SIG-M5 treated with dmso at 0.1 percent for 504 hours (cell line): ENCODE data around the gene PLA2G4F.

Experiments
- DNase-seq: peaks from one replicate; lab custom pipeline; 2025; ENCODE audit not compliant: unreplicated experiment; lab: John Stamatoyannopoulos, UW

Gene PLA2G4F

GRCh38 chr15:42156243-42156922 is at the start of gene PLA2G4F:
TSS of gene PLA2G4F (minus strand) at chr15:42156636. CDS start at chr15:42156549, 87 bp downstream.
- DNase-seq: no peak

GRCh38 chr15:42203891-42204290 is 47.5 kb upstream of the PLA2G4F start:
- no peak for DNase-seq

- no peak for DNase-seq
Observed at GRCh38 chr15:42202653-42203052, 46.2 kb upstream of the PLA2G4F start.

- DNase-seq: no peak
Observed at GRCh38 chr15:42201801-42202200, 45.4 kb upstream of the PLA2G4F start.

- DNase-seq: no peak
Observed at GRCh38 chr15:42199126-42199525, 42.7 kb upstream of the PLA2G4F start.

GRCh38 chr15:42198516-42198915 is 42.1 kb upstream of the PLA2G4F start:
- DNase-seq: no peak

GRCh38 chr15:42194513-42194912 is 38.1 kb upstream of the PLA2G4F start:
- DNase-seq: peak; percentile 65

- DNase-seq: no peak
Observed at GRCh38 chr15:42193383-42193782, 36.9 kb upstream of the PLA2G4F start.

- DNase-seq: no peak
Observed at GRCh38 chr15:42191610-42192346, 35.3 kb upstream of the PLA2G4F start.

GRCh38 chr15:42190370-42190769 is 33.9 kb upstream of the PLA2G4F start:
- DNase-seq: no peak

GRCh38 chr15:42185801-42186200 is 29.4 kb upstream of the PLA2G4F start:
- DNase-seq: no peak

- no peak for DNase-seq
Observed at GRCh38 chr15:42184736-42185135, 28.3 kb upstream of the PLA2G4F start.

GRCh38 chr15:42184296-42184695 is 27.9 kb upstream of the PLA2G4F start:
- DNase-seq: peak; percentile 86

GRCh38 chr15:42182961-42183360 is 26.5 kb upstream of the PLA2G4F start:
- DNase-seq: no peak

- no peak for DNase-seq
Observed at GRCh38 chr15:42182328-42182886, 26.0 kb upstream of the PLA2G4F start.

GRCh38 chr15:42178056-42178455 is 21.6 kb upstream of the PLA2G4F start:
- DNase-seq: no peak

- no peak for DNase-seq
Observed at GRCh38 chr15:42175671-42176070, 19.2 kb upstream of the PLA2G4F start.

- no peak for DNase-seq
Observed at GRCh38 chr15:42172475-42172874, 16.0 kb upstream of the PLA2G4F start.

GRCh38 chr15:42171795-42172194 is 15.4 kb upstream of the PLA2G4F start:
- no peak for DNase-seq

- no peak for DNase-seq
Observed at GRCh38 chr15:42171122-42171521, 14.7 kb upstream of the PLA2G4F start.

GRCh38 chr15:42166225-42166940 is 9.9 kb upstream of the PLA2G4F start:
- no peak for DNase-seq

- DNase-seq: peak; percentile 23
Observed at GRCh38 chr15:42165106-42165505, 8.7 kb upstream of the PLA2G4F start.
